Measurements from ENCODE around the gene FHL2.

GRCh38 chr2:105335469-105335868, 63.4 kb downstream of the FHL2 start:
- TF ChIP-seq, protein P1, sequence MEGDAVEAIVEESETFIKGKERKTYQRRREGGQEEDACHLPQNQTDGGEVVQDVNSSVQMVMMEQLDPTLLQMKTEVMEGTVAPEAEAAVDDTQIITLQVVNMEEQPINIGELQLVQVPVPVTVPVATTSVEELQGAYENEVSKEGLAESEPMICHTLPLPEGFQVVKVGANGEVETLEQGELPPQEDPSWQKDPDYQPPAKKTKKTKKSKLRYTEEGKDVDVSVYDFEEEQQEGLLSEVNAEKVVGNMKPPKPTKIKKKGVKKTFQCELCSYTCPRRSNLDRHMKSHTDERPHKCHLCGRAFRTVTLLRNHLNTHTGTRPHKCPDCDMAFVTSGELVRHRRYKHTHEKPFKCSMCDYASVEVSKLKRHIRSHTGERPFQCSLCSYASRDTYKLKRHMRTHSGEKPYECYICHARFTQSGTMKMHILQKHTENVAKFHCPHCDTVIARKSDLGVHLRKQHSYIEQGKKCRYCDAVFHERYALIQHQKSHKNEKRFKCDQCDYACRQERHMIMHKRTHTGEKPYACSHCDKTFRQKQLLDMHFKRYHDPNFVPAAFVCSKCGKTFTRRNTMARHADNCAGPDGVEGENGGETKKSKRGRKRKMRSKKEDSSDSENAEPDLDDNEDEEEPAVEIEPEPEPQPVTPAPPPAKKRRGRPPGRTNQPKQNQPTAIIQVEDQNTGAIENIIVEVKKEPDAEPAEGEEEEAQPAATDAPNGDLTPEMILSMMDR (IDR thresholded peaks at IDR 0.05) = no peak
- TF ChIP-seq POLR2A (IDR thresholded peaks at IDR 0.05) = no peak
